HCT116 (cell line): Measurements from ENCODE around the gene SNX20. TPM values are rescaled to one million over a fixed set of nuclear protein-coding genes. Genes with fewer than 3 reads are reported as not detected.

Experiments used
- ATAC-seq: fragments of 200-7000 bp; cut with Tn5 transposase; 2 replicates; pipeline ENCODE4 v1.9.1; 2020; ENCODE audit warnings: mild to moderate bottlenecking, moderate library complexity
- BruUV-seq: library from RNA; stranded (reverse); fragments of 400-500 nt; replicated peaks from 2 replicates; lab custom pipeline; 2021; lab: Mats Ljungman, UMichigan
- CTCF ChIA-PET: fragments of 300-600 bp; sonication (Branson Sonifier 250); formaldehyde crosslinking; loops from one replicate; lab custom pipeline; 2021; ENCODE audit warnings: antibody characterized with exemption; lab: Charles Lee
- POLR2A ChIA-PET: fragments of 300-600, 350-600 bp; sonication (Branson Sonifier 250); formaldehyde crosslinking; loops from one replicate; lab custom pipeline; 2021; ENCODE audit warnings: antibody characterized with exemption; lab: Charles Lee
- RAD21 ChIA-PET, 2 experiments: fragments of 300-600 bp; sonication (Branson Sonifier 250); formaldehyde crosslinking; loops; one replicate each; lab custom pipeline; 2023; ENCODE audit warnings: low total read pairs in 2 of 2; ENCODE audit not compliant: uncharacterized antibody in 2 of 2, unreplicated experiment in 2 of 2, low non-redundant PET in 1 of 2; lab: Charles Lee
- DNase-seq: peaks from one replicate; pipeline ENCODE4 v3.0.0-alpha.2; 2010; ENCODE audit warnings: low read depth, low spot score
- H2AFZ ChIP-seq: fragments of 200-600 bp; shearing (Covaris generic), sonication (generic); 2 replicates; pipeline ENCODE4 v1.6.1; 2017; ENCODE audit warnings: low read depth, mixed run types, mixed read lengths, antibody characterized with exemption, low read length; ENCODE audit not compliant: poor library complexity, severe bottlenecking
- H3K27ac ChIP-seq: 2 replicates; pipeline ENCODE4 v1.5.1; 2012; ENCODE audit warnings: low read depth, low read length
- H3K27me3 ChIP-seq: fragments of 200-600 bp; sonication (generic); 2 replicates; pipeline ENCODE4 v1.6.1; 2016; ENCODE audit warnings: mixed run types, low read length, mixed read lengths; ENCODE audit not compliant: insufficient read depth
- H3K36me3 ChIP-seq, 2 experiments: fragments of 200-500 bp in 1 of 2; fragments of 200-600 bp in 1 of 2; sonication (Bioruptor generic) in 1 of 2; sonication (generic) in 1 of 2; 2 replicates each; pipeline versions ENCODE4 v1.5.1 to v1.6.1; 2014 to 2016; ENCODE audit warnings: low read length in 2 of 2, inconsistent platforms in 1 of 2, mixed read lengths in 1 of 2, mixed run types in 1 of 2; ENCODE audit not compliant: insufficient read depth in 2 of 2, control insufficient read depth in 1 of 2
- H3K4me1 ChIP-seq, 2 experiments: fragments of 200-600 bp in 1 of 2; sonication (generic) in 1 of 2; 2 replicates each; pipeline versions ENCODE4 v1.5.1 to v1.6.1; 2012 to 2017; ENCODE audit warnings: low read length in 2 of 2, inconsistent platforms in 1 of 2, mild to moderate bottlenecking in 1 of 2, mixed read lengths in 1 of 2, mixed run types in 1 of 2, moderate library complexity in 1 of 2; ENCODE audit not compliant: insufficient read depth in 2 of 2, control insufficient read depth in 1 of 2
- H3K4me2 ChIP-seq: fragments of 200-600 bp; sonication (generic); 2 replicates; pipeline ENCODE4 v1.6.1; 2017; ENCODE audit warnings: mixed run types, low read length, mixed read lengths
- H3K4me3 ChIP-seq, 2 experiments: fragments of 200-600 bp in 1 of 2; sonication (generic) in 1 of 2; replicated peaks in 1 of 2; 2 replicates each; pipeline ENCODE4 v1.5.1; 2011 to 2016; ENCODE audit warnings: low read length in 2 of 2, control low read depth in 1 of 2, low read depth in 1 of 2, mild to moderate bottlenecking in 1 of 2, mixed read lengths in 1 of 2, mixed run types in 1 of 2
- H3K79me2 ChIP-seq: fragments of 200-600 bp; sonication (generic); 2 replicates; pipeline ENCODE4 v1.6.1; 2017; ENCODE audit warnings: mild to moderate bottlenecking, mixed run types, low read length, moderate library complexity, mixed read lengths; ENCODE audit not compliant: insufficient read depth
- H3K9ac ChIP-seq: fragments of 200-600 bp; sonication (generic); 2 replicates; pipeline ENCODE4 v1.6.1; 2016; ENCODE audit warnings: low read length, mixed read lengths
- H3K9me2 ChIP-seq: fragments of 200-600 bp; sonication (generic), shearing (Covaris generic); 2 replicates; pipeline ENCODE4 v1.6.1; 2017; ENCODE audit warnings: mixed run types, mild to moderate bottlenecking, moderate library complexity; ENCODE audit not compliant: insufficient read depth
- H3K9me3 ChIP-seq, 2 experiments: fragments of 200-500 bp in 1 of 2; fragments of 200-600 bp in 1 of 2; sonication (Bioruptor generic) in 1 of 2; sonication (generic) in 1 of 2; 2 replicates each; pipeline ENCODE4 v1.6.1; 2014 to 2017; ENCODE audit warnings: low read length in 2 of 2, mixed read lengths in 2 of 2, inconsistent platforms in 1 of 2, low read depth in 1 of 2, mild to moderate bottlenecking in 1 of 2, mixed run types in 1 of 2, moderate library complexity in 1 of 2; ENCODE audit not compliant: control insufficient read depth in 1 of 2, insufficient read depth in 1 of 2
- H4K20me1 ChIP-seq: fragments of 200-600 bp; sonication (generic), shearing (Covaris generic); 2 replicates; pipeline ENCODE4 v1.6.1; 2017; ENCODE audit warnings: mixed run types, mild to moderate bottlenecking, moderate library complexity; ENCODE audit not compliant: insufficient read depth
- CEBPB ChIP-seq: IDR thresholded peaks from 2 replicates; pipeline ENCODE4 v1.6.1; 2012; ENCODE audit warnings: low read depth
- ELF1 ChIP-seq: IDR thresholded peaks from 2 replicates; pipeline ENCODE4 v1.6.1; 2012; ENCODE audit warnings: low read depth, borderline replicate concordance
- EZH2 ChIP-seq: fragments of 200-600 bp; sonication (generic); IDR thresholded peaks from 2 replicates; pipeline ENCODE4 v1.6.1; 2017; ENCODE audit warnings: antibody characterized with exemption, mixed run types
- EZH2phosphoT487 ChIP-seq: fragments of 200-600 bp; IDR thresholded peaks from 2 replicates; pipeline ENCODE4 v1.6.1; 2018; ENCODE audit warnings: antibody characterized with exemption, borderline replicate concordance
- FOSL1 ChIP-seq: IDR thresholded peaks from 2 replicates; pipeline ENCODE4 v1.6.1; 2012; ENCODE audit warnings: low read depth
- JUND ChIP-seq: IDR thresholded peaks from 2 replicates; pipeline ENCODE4 v1.6.1; 2012
- MAX ChIP-seq: IDR thresholded peaks from 2 replicates; pipeline ENCODE4 v1.6.1; 2012
- POLR2A ChIP-seq: IDR thresholded peaks from 2 replicates; pipeline ENCODE4 v1.7.0; 2011; ENCODE audit warnings: borderline replicate concordance; ENCODE audit not compliant: insufficient read depth, insufficient read length; ENCODE audit errors: extremely low read depth
- POLR2AphosphoS5 ChIP-seq: IDR thresholded peaks from 2 replicates; pipeline ENCODE4 v1.6.1; 2011; ENCODE audit warnings: mild to moderate bottlenecking, low read depth, low read length, moderate library complexity
- RAD21 ChIP-seq: IDR thresholded peaks from 2 replicates; pipeline ENCODE4 v1.6.1; 2012; ENCODE audit warnings: low read depth, mild to moderate bottlenecking
- REST ChIP-seq: IDR thresholded peaks from 2 replicates; pipeline ENCODE4 v1.6.1; 2012; ENCODE audit warnings: low read depth
- SIN3A ChIP-seq: IDR thresholded peaks from 2 replicates; pipeline ENCODE4 v1.6.1; 2012; ENCODE audit warnings: low read depth
- SP1 ChIP-seq: IDR thresholded peaks from 2 replicates; pipeline ENCODE4 v1.6.1; 2012; ENCODE audit warnings: low read depth
- TCF7L2 ChIP-seq: IDR thresholded peaks from 2 replicates; pipeline ENCODE4 v1.7.0; 2011; ENCODE audit warnings: borderline replicate concordance, inconsistent platforms; ENCODE audit not compliant: insufficient read depth, insufficient read length; ENCODE audit errors: extremely low read depth
- YY1 ChIP-seq: IDR thresholded peaks from 2 replicates; pipeline ENCODE4 v1.6.1; 2011; ENCODE audit warnings: low read length, low read depth, moderate library complexity, mild to moderate bottlenecking; ENCODE audit not compliant: insufficient replicate concordance; ENCODE audit errors: extremely low read depth
- ZBTB33 ChIP-seq: IDR thresholded peaks from 2 replicates; pipeline ENCODE4 v1.6.1; 2011; ENCODE audit warnings: mild to moderate bottlenecking, low read length, moderate library complexity; ENCODE audit not compliant: insufficient replicate concordance; ENCODE audit errors: extremely low read depth
- ZNF274 ChIP-seq: fragments of 200-500 bp; sonication (Bioruptor generic); IDR thresholded peaks from 2 replicates; pipeline ENCODE4 v1.6.1; 2014; ENCODE audit warnings: mild to moderate bottlenecking, low read depth, low read length, inconsistent platforms
- intact Hi-C: fragments of 100-400 bp; cut with micrococcal nuclease; formaldehyde crosslinking; loops from 2 replicates; pipeline ENCODE4 v1.10.0; 2022
- total RNA-seq: library from RNA; stranded (reverse); gene quantifications from one replicate; pipeline ENCODE4 v1.2.1, GENCODE V29; 2021; ENCODE audit not compliant: unreplicated experiment
- TF ChIP-seq, protein P1 (sequence below): IDR thresholded peaks from 2 replicates; pipeline ENCODE4 v1.6.1; 2012
- TF ChIP-seq, protein P2 (sequence below), 3 experiments: fragments of 200-600 bp in 1 of 3; sonication (generic) in 1 of 3; IDR thresholded peaks in 2 of 3; conservative IDR thresholded peaks in 1 of 3; 2 replicates each; pipeline ENCODE4 v1.5.1; 2012 to 2017; ENCODE audit warnings: low read depth in 2 of 3, low read length in 2 of 3, antibody characterized with exemption in 1 of 3, borderline replicate concordance in 1 of 3, control low read depth in 1 of 3, mild to moderate bottlenecking in 1 of 3, mixed read lengths in 1 of 3, mixed run types in 1 of 3, moderate library complexity in 1 of 3; ENCODE audit not compliant: insufficient read depth in 1 of 3

The SNX20 gene
- total RNA-seq, 1 experiment from 2014 or later: 0.07 TPM

GRCh38 chr16:50664270-50664669, 16.8 kb downstream of the SNX20 start:
- Histone ChIP-seq H3K4me2 (no peak overlapping the region), H3K27me3 (no peaks in the 10 kb centered on the region), H3K4me1 (peaks cover 0 to 5% of the 10 kb centered on the region in 2 experiments; a peak in 1 of 4 replicates), H3K9me3 (peaks cover 0 to 5% of the 10 kb centered on the region in 2 experiments; a peak in 2 of 4 replicates), H3K27ac (no peak overlapping the region), H4K20me1 (no peaks in the 10 kb centered on the region), H2AFZ (no peak overlapping the region), H3K9ac (no peak overlapping the region), H3K4me3 (no peak overlapping the region)
- no peak for ATAC-seq
- CTCF ChIA-PET: interaction anchor here (0.9 to 2.2 kb wide), 6 partner anchors 8 to 450 kb away, joined by 3 to 11 read pairs (median 5); no protein-coding TSS in a partner anchor
- BruUV-seq: no TSS peak
- POLR2A ChIA-PET: no interaction called here
- intact Hi-C loops: loop anchor here (2.0 kb wide), 1 partner anchor 83 kb away; no protein-coding TSS in a partner anchor
- RAD21 ChIA-PET: no interaction called here
- no peak for DNase-seq
- no peak for TF ChIP-seq YY1
- no peak for TF ChIP-seq ELF1
- no peak for TF ChIP-seq EZH2phosphoT487
- TF ChIP-seq SIN3A: no peak
- no peak for TF ChIP-seq JUND
- TF ChIP-seq POLR2A: no peak
- TF ChIP-seq, protein P1, sequence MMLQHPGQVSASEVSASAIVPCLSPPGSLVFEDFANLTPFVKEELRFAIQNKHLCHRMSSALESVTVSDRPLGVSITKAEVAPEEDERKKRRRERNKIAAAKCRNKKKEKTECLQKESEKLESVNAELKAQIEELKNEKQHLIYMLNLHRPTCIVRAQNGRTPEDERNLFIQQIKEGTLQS: no peak
- TF ChIP-seq ZNF274: no peak
- TF ChIP-seq CEBPB: no peak
- no peak for TF ChIP-seq MAX
- TF ChIP-seq TCF7L2: no peak
- no peak for TF ChIP-seq POLR2AphosphoS5
- no peak for TF ChIP-seq FOSL1
- TF ChIP-seq RAD21: no peak
- TF ChIP-seq, protein P2, sequence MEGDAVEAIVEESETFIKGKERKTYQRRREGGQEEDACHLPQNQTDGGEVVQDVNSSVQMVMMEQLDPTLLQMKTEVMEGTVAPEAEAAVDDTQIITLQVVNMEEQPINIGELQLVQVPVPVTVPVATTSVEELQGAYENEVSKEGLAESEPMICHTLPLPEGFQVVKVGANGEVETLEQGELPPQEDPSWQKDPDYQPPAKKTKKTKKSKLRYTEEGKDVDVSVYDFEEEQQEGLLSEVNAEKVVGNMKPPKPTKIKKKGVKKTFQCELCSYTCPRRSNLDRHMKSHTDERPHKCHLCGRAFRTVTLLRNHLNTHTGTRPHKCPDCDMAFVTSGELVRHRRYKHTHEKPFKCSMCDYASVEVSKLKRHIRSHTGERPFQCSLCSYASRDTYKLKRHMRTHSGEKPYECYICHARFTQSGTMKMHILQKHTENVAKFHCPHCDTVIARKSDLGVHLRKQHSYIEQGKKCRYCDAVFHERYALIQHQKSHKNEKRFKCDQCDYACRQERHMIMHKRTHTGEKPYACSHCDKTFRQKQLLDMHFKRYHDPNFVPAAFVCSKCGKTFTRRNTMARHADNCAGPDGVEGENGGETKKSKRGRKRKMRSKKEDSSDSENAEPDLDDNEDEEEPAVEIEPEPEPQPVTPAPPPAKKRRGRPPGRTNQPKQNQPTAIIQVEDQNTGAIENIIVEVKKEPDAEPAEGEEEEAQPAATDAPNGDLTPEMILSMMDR (IDR thresholded peaks at IDR 0.05 in 2 of 3, conservative IDR thresholded peaks at IDR 0.05 in 1 of 3; ENCODE audit: borderline replicate concordance in 1 of 3, insufficient read depth in 1 of 3, low read depth in 2 of 3, low read length in 2 of 3): no peak
- TF ChIP-seq EZH2: no peak
- no peak for TF ChIP-seq REST
- TF ChIP-seq SP1: no peak
- TF ChIP-seq ZBTB33: no peak
- TF ChIP-seq, all 23 proteins: peak for 0
- Histone ChIP-seq H3K79me2 (no peaks in the 10 kb centered on the region), H3K36me3 (no peaks in the 10 kb centered on the region), H3K9me2 (no peaks in the 10 kb centered on the region)
